Activated CD8-positive, alpha-beta T cell treated with anti-CD3 and anti-CD28 coated beads for 36 hours (primary cell): ENCODE measurements around the gene ZNF699. TPM values are rescaled to one million over a fixed set of nuclear protein-coding genes. Genes with fewer than 3 reads are reported as not detected.
"Not testable (repeated sequence)": the region's sequence is repeated elsewhere in the genome, so short reads cannot be mapped to it uniquely, and the experiment has no call there.

ENCODE experiments used
- ATAC-seq: fragments of 200-7000 bp; cut with Tn5 transposase; one replicate; pipeline ENCODE4 v1.10.0; 2021; ENCODE audit warnings: mild to moderate bottlenecking, moderate library complexity
- CTCF ChIA-PET: fragments of 350-600 bp; sonication (Branson Sonifier 250); formaldehyde crosslinking; loops from one replicate; lab custom pipeline; 2021; ENCODE audit warnings: antibody characterized with exemption; lab: Charles Lee
- POLR2A ChIA-PET: fragments of 350-600 bp; sonication (Branson Sonifier 250); formaldehyde crosslinking; loops from one replicate; lab custom pipeline; 2021; ENCODE audit warnings: antibody characterized with exemption; lab: Charles Lee
- DNase-seq: peaks from one replicate; pipeline ENCODE4 v3.0.0-alpha.2; 2020
- H3K27ac Mint-ChIP-seq: one replicate; pipeline ENCODE4 v1.8.0; 2021; ENCODE audit warnings: mild to moderate bottlenecking, mixed read lengths
- H3K27me3 Mint-ChIP-seq: one replicate; pipeline ENCODE4 v1.8.0; 2021; ENCODE audit warnings: mixed read lengths
- H3K36me3 Mint-ChIP-seq: one replicate; pipeline ENCODE4 v1.8.0; 2021; ENCODE audit warnings: low read depth, mixed read lengths
- H3K4me1 Mint-ChIP-seq: one replicate; pipeline ENCODE4 v1.8.0; 2021; ENCODE audit warnings: low read depth, mixed read lengths
- H3K4me3 Mint-ChIP-seq: one replicate; pipeline ENCODE4 v1.8.0; 2021; ENCODE audit warnings: mild to moderate bottlenecking, moderate library complexity, mixed read lengths
- H3K9me3 Mint-ChIP-seq: one replicate; pipeline ENCODE4 v1.8.0; 2021; ENCODE audit warnings: mixed read lengths
- CTCF ChIP-seq: fragments of 200-600 bp; IDR thresholded peaks from one replicate; pipeline ENCODE4 v1.8.0; 2022; ENCODE audit warnings: antibody characterized with exemption, mild to moderate bottlenecking
- intact Hi-C: fragments of 100-400 bp; cut with micrococcal nuclease; formaldehyde crosslinking; loops from one replicate; pipeline ENCODE4 v1.10.0; 2022
- total RNA-seq, 2 experiments: library from RNA; stranded (reverse); gene quantifications; one replicate each; pipeline ENCODE4 v1.2.3, GENCODE V29; 2021

Gene ZNF699
- total RNA-seq, 2 experiments from 2014 or later = 5.2 to 6.3 TPM

DNA sequence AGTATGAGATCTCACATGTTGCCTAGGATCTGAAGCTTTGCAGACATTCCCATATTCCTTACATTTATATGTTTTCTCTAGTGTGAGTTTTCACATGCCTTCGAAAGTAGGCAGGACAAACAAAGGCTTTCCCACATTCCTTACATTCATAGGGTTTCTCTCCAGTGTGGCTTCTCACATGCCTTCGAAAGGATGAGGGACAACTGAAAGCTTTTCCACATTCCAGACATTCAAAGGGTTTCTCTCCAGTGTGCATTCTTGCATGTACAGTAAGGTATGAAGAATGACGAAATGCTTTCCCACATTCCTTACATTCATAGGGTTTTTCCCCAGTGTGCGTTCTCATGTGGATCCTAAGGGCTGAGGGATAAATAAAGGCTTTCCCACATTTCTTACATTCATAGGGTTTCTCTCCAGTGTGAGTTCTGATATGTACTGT, 14.2 kb downstream of the ZNF699 start:
- POLR2A ChIA-PET = no interaction called here
- DNase-seq (no peak), ATAC-seq (no peak)
- Mint-ChIP-seq H3K36me3 (peaks cover 83% of the 10 kb centered on the region), H3K27ac (no peak overlapping the region), H3K27me3 (no peaks in the 10 kb centered on the region), H3K9me3 (peaks cover 61% of the 10 kb centered on the region), H3K4me1 (no peaks in the 10 kb centered on the region), H3K4me3 (no peak overlapping the region)
- no peak for TF ChIP-seq CTCF
- intact Hi-C loops = no loop called here
- CTCF ChIA-PET = no interaction called here

GRCh38 chr19:9289231-9289884, 20.3 kb downstream of the ZNF699 start:
- intact Hi-C loops = no loop called here
- ChIA-PET POLR2A (no interaction called here), CTCF (no interaction called here)
- peaks cover 42% of the 10 kb centered on the region for H3K9me3 Mint-ChIP-seq
- DNase-seq = no peak
- H3K27me3 Mint-ChIP-seq = no peaks in the 10 kb centered on the region
- TF ChIP-seq CTCF = no peak
- peaks cover 47% of the 10 kb centered on the region for H3K36me3 Mint-ChIP-seq
- no peak for ATAC-seq
- no peak overlapping the region for H3K27ac Mint-ChIP-seq
- H3K4me1 Mint-ChIP-seq = no peaks in the 10 kb centered on the region
- no peak overlapping the region for H3K4me3 Mint-ChIP-seq

- ATAC-seq, intact Hi-C loops, H3K4me1 Mint-ChIP-seq, CTCF ChIA-PET, H3K27me3 Mint-ChIP-seq: not testable (repeated sequence)
- peak; percentile 24 for DNase-seq
- H3K9me3 Mint-ChIP-seq = peaks cover 24% of the 10 kb centered on the region
- peak overlapping the region; percentile 42 for H3K27ac Mint-ChIP-seq
- POLR2A ChIA-PET = interaction anchor here (0.7 kb wide), 1 partner anchor 53 kb away, joined by 6 read pairs; no protein-coding TSS in a partner anchor
- H3K36me3 Mint-ChIP-seq = peaks cover 14% of the 10 kb centered on the region
- peak overlapping the region; percentile 56 for H3K4me3 Mint-ChIP-seq
These were observed 26.2 kb downstream of the ZNF699 start for GRCh38 chr19:9283485-9283884.

DNA sequence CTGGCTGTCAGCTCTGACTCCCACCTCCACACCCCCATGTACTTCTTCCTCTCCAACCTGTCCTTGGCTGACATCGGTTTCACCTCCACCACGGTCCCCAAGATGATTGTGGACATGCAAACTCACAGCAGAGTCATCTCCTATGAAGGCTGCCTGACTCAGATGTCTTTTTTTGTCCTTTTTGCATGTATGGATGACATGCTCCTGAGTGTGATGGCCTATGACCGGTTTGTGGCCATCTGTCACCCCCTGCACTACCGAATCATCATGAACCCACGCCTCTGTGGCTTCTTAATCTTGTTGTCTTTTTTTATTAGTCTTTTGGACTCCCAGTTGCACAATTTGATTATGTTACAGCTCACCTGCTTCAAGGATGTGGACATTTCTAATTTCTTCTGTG, 58.4 kb downstream of the ZNF699 start:
- DNase-seq (no peak), ATAC-seq (no peak)
- no peaks in the 10 kb centered on the region for H3K9me3 Mint-ChIP-seq
- peaks cover 6% of the 10 kb centered on the region for H3K27me3 Mint-ChIP-seq
- POLR2A ChIA-PET = no interaction called here
- H3K4me3 Mint-ChIP-seq = no peak overlapping the region
- no peaks in the 10 kb centered on the region for H3K4me1 Mint-ChIP-seq
- H3K27ac Mint-ChIP-seq = no peak overlapping the region
- no peak for TF ChIP-seq CTCF
- H3K36me3 Mint-ChIP-seq = no peaks in the 10 kb centered on the region
- intact Hi-C loops = no loop called here
- CTCF ChIA-PET = no interaction called here

- H3K36me3 Mint-ChIP-seq = no peaks in the 10 kb centered on the region
- H3K27me3 Mint-ChIP-seq = peaks cover 6% of the 10 kb centered on the region
- POLR2A ChIA-PET = no interaction called here
- intact Hi-C loops = no loop called here
- no peaks in the 10 kb centered on the region for H3K9me3 Mint-ChIP-seq
- H3K4me3 Mint-ChIP-seq = no peak within 1 kb of the TSS
- CTCF ChIA-PET = no interaction called here
- ATAC-seq = no peak
- no peak for TF ChIP-seq CTCF
- no peaks in the 10 kb centered on the region for H3K4me1 Mint-ChIP-seq
- DNase-seq = no peak
- H3K27ac Mint-ChIP-seq = no peak within 1 kb of the TSS
These were observed 59.0 kb downstream of the ZNF699 start, which contains the start of gene OR7E24 for GRCh38 chr19:9250630-9251029. Gene OR7E24, plus strand, starts transcription at chr19:9250930. Its CDS starts 114 bp downstream, at chr19:9251044.

Other genes starting within 250 kb of the ZNF699 start
- gene OR1M1, start 222.8 kb downstream of the ZNF699 start, total RNA-seq = not detected
- not detected for gene OR7G2, start 202.4 kb downstream of the ZNF699 start, total RNA-seq
- not detected for gene OR7G1, start 194.1 kb downstream of the ZNF699 start, total RNA-seq
- not detected for gene OR7G3, start 182.9 kb downstream of the ZNF699 start, total RNA-seq
- 10 to 100 TPM; 41.4 to 41.7 TPM for gene ZNF317, start 169.4 kb downstream of the ZNF699 start, total RNA-seq
- under 1 TPM in 1 of 2 experiments, not detected in 1; 0.11 TPM for gene OR7D2, start 130.9 kb downstream of the ZNF699 start, total RNA-seq
- gene OR7D4, start 90.2 kb downstream of the ZNF699 start, total RNA-seq = not detected
- gene OR7E24, start 58.9 kb downstream of the ZNF699 start, total RNA-seq = not detected
- 10 to 100 TPM; 12.9 to 15.8 TPM for gene ZNF559, start 14.3 kb upstream of the ZNF699 start, total RNA-seq
- 1 to 10 TPM; 1.6 to 1.9 TPM for gene ZNF177, start 53.2 kb upstream of the ZNF699 start, total RNA-seq
- 10 to 100 TPM; 23.5 to 26.8 TPM for gene ZNF266, start 125.7 kb upstream of the ZNF699 start, total RNA-seq
- under 1 TPM; 0.11 to 0.16 TPM for gene ZNF560, start 188.8 kb upstream of the ZNF699 start, total RNA-seq
- 10 to 100 TPM; 13.5 to 13.6 TPM for gene ZNF426, start 228.8 kb upstream of the ZNF699 start, total RNA-seq